IMR-90 (cell line): ENCODE measurements around the gene MSMP. TPM values are rescaled to one million over a fixed set of nuclear protein-coding genes. Genes with fewer than 3 reads are reported as not detected.

Experiments
- ATAC-seq: fragments of 200-7000 bp; cut with Tn5 transposase; 2 replicates; pipeline ENCODE4 v1.9.1; 2020; ENCODE audit warnings: low read depth, mild to moderate bottlenecking, moderate library complexity
- BruUV-seq: library from RNA; stranded (reverse); fragments of 400-500 nt; replicated peaks from 2 replicates; lab custom pipeline; 2021; lab: Mats Ljungman, UMichigan
- CTCF ChIA-PET: fragments of 300-600 bp; formaldehyde crosslinking; extraction: SDS; loops from one replicate; lab custom pipeline; 2021; ENCODE audit warnings: antibody characterized with exemption; lab: Yijun Ruan, JAX
- POLR2A ChIA-PET: fragments of 300-600 bp; sonication (Branson Sonifier 250); formaldehyde crosslinking; loops from one replicate; lab custom pipeline; 2022; ENCODE audit warnings: antibody characterized with exemption; ENCODE audit not compliant: unreplicated experiment; lab: Charles Lee
- DNase-seq: peaks from one replicate; pipeline ENCODE4 v3.0.0; 2013
- H2AFZ ChIP-seq: replicated peaks from 2 replicates; pipeline ENCODE3; 2013; ENCODE audit warnings: low read length, mild to moderate bottlenecking; ENCODE audit not compliant: poor library complexity
- H2AK5ac ChIP-seq: 2 replicates; pipeline ENCODE4 v1.6.1; 2013; ENCODE audit warnings: low read depth, low read length, inconsistent platforms
- H2AK9ac ChIP-seq: replicated peaks from 2 replicates; pipeline ENCODE3; 2013; ENCODE audit warnings: mild to moderate bottlenecking, low read depth, low read length, moderate library complexity; ENCODE audit not compliant: poor library complexity
- H2BK120ac ChIP-seq: 2 replicates; pipeline ENCODE4 v1.6.1; 2013; ENCODE audit warnings: low read depth, low read length, inconsistent platforms
- H2BK15ac ChIP-seq: 3 replicates; pipeline ENCODE4 v1.6.1; 2013; ENCODE audit warnings: low read depth, low read length, inconsistent platforms
- H2BK20ac ChIP-seq: 2 replicates; pipeline ENCODE4 v1.6.1; 2013; ENCODE audit warnings: low read depth, mild to moderate bottlenecking, inconsistent platforms, low read length, moderate library complexity
- H2BK5ac ChIP-seq: 2 replicates; pipeline ENCODE4 v1.6.1; 2013; ENCODE audit warnings: mild to moderate bottlenecking, low read depth, low read length, inconsistent platforms; ENCODE audit not compliant: poor library complexity, severe bottlenecking
- H3K14ac ChIP-seq: replicated peaks from 2 replicates; pipeline ENCODE4 v1.6.1; 2013; ENCODE audit warnings: low read depth, low read length, inconsistent platforms
- H3K18ac ChIP-seq: 2 replicates; pipeline ENCODE4 v1.6.1; 2013; ENCODE audit warnings: low read depth, low read length, control low read depth
- H3K23ac ChIP-seq: 2 replicates; pipeline ENCODE4 v1.6.1; 2013; ENCODE audit warnings: low read depth, low read length, inconsistent platforms
- H3K27ac ChIP-seq: 2 replicates; pipeline ENCODE4 v1.5.1; 2013; ENCODE audit warnings: mild to moderate bottlenecking, control low read depth, low read length; ENCODE audit not compliant: insufficient read depth
- H3K27me3 ChIP-seq: 2 replicates; pipeline ENCODE4 v1.6.1; 2013; ENCODE audit warnings: low read length; ENCODE audit not compliant: control insufficient read depth, insufficient read depth
- H3K36me3 ChIP-seq: 2 replicates; pipeline ENCODE4 v1.6.1; 2013; ENCODE audit warnings: low read length, mixed read lengths; ENCODE audit not compliant: control insufficient read depth, insufficient read depth
- H3K4ac ChIP-seq: 2 replicates; pipeline ENCODE4 v1.6.1; 2013; ENCODE audit warnings: low read depth, low read length, inconsistent platforms
- H3K4me1 ChIP-seq: 2 replicates; pipeline ENCODE4 v1.6.1; 2013; ENCODE audit warnings: low read length, mixed read lengths; ENCODE audit not compliant: control insufficient read depth, insufficient read depth
- H3K4me2 ChIP-seq: 2 replicates; pipeline ENCODE4 v1.6.1; 2013; ENCODE audit warnings: low read depth, mild to moderate bottlenecking, control low read depth, low read length, moderate library complexity
- H3K4me3 ChIP-seq: 2 replicates; pipeline ENCODE4 v1.5.1; 2013; ENCODE audit warnings: low read depth, mild to moderate bottlenecking, control low read depth, low read length, moderate library complexity; ENCODE audit not compliant: insufficient read depth
- H3K56ac ChIP-seq: 2 replicates; pipeline ENCODE4 v1.6.1; 2013; ENCODE audit warnings: low read length, inconsistent platforms; ENCODE audit not compliant: insufficient read depth; ENCODE audit errors: extremely low read depth
- H3K79me1 ChIP-seq, 2 experiments: 2 replicates each; pipeline ENCODE4 v1.6.1; 2013; ENCODE audit warnings: low read length in 2 of 2, inconsistent platforms in 1 of 2, low read depth in 1 of 2
- H3K9ac ChIP-seq: 2 replicates; pipeline ENCODE4 v1.6.1; 2013; ENCODE audit warnings: low read depth, low read length, control low read depth
- H3K9me1 ChIP-seq: 2 replicates; pipeline ENCODE4 v1.6.1; 2013; ENCODE audit warnings: low read length, inconsistent platforms; ENCODE audit not compliant: insufficient read depth
- H3K9me3 ChIP-seq: 2 replicates; pipeline ENCODE4 v1.6.1; 2013; ENCODE audit warnings: low read length; ENCODE audit not compliant: control insufficient read depth, insufficient read depth
- H4K20me1 ChIP-seq: 2 replicates; pipeline ENCODE4 v1.6.1; 2013; ENCODE audit warnings: low read length, inconsistent platforms; ENCODE audit not compliant: insufficient read depth
- H4K5ac ChIP-seq: 2 replicates; pipeline ENCODE4 v1.6.1; 2013; ENCODE audit warnings: mild to moderate bottlenecking, low read depth, low read length, control low read depth
- H4K8ac ChIP-seq, 2 experiments: 2 replicates each; pipeline ENCODE4 v1.6.1; 2013; ENCODE audit warnings: low read depth in 2 of 2, low read length in 2 of 2, control low read depth in 1 of 2, inconsistent platforms in 1 of 2
- H4K91ac ChIP-seq: 2 replicates; pipeline ENCODE4 v1.6.1; 2013; ENCODE audit warnings: low read depth, low read length, inconsistent platforms; ENCODE audit not compliant: insufficient read depth
- CTCF ChIP-seq: conservative IDR thresholded peaks from 2 replicates; pipeline ENCODE4 v1.5.1; 2012; ENCODE audit warnings: mild to moderate bottlenecking, low read depth, low read length, improper control_type of control experiment
- FOS ChIP-seq: fragments of 150-350 bp; IDR thresholded peaks from 2 replicates; pipeline ENCODE4 v1.6.1; 2016; ENCODE audit warnings: low read depth, low read length
- MAFK ChIP-seq: IDR thresholded peaks from 2 replicates; pipeline ENCODE4 v1.6.1; 2012; ENCODE audit warnings: low read depth, low read length, improper control_type of control experiment
- MAZ ChIP-seq: IDR thresholded peaks from 2 replicates; pipeline ENCODE4 v1.6.1; 2012; ENCODE audit warnings: low read depth, mild to moderate bottlenecking, low read length, improper control_type of control experiment, moderate library complexity, borderline replicate concordance
- RCOR1 ChIP-seq: IDR thresholded peaks from 2 replicates; pipeline ENCODE4 v1.6.1; 2012; ENCODE audit warnings: mild to moderate bottlenecking, low read length, improper control_type of control experiment; ENCODE audit not compliant: insufficient replicate concordance
- RFX5 ChIP-seq: IDR thresholded peaks from 2 replicates; pipeline ENCODE4 v1.8.0; 2012; ENCODE audit warnings: low read depth, mild to moderate bottlenecking, low read length, moderate library complexity
- WGBS, 2 experiments: methylation state at CpG; one replicate each; pipeline versions ENCODE4 v1.1.5 to v1.1.7; 2013; ENCODE audit warnings: missing lambda C conversion rate in 2 of 2; ENCODE audit not compliant: insufficient read length in 1 of 2; ENCODE audit errors: extremely low coverage in 2 of 2; 5-methylcytosine and 5-hydroxymethylcytosine counted together
- dilution Hi-C: fragments of 300-500 bp; cut with HindIII; formaldehyde crosslinking; loops from one replicate; pipeline ENCODE4 v1.14.3; 2018; ENCODE audit warnings: low sequenced_read_pairs; ENCODE audit not compliant: unreplicated experiment
- in situ Hi-C: fragments of 300-500 bp; cut with MboI; formaldehyde crosslinking; loops from 3 replicates; pipeline ENCODE4 v1.14.3; 2019; ENCODE audit warnings: low sequenced_read_pairs, inconsistent platforms, mixed read lengths
- intact Hi-C: fragments of 100-400 bp; cut with micrococcal nuclease; formaldehyde crosslinking; loops from 2 replicates; pipeline ENCODE4 v1.10.0; 2022
- polyA plus RNA-seq, 3 experiments: library from polyadenylated mRNA; depleted of rRNA; stranded (reverse); fragments of >200 nt; gene quantifications; 2 replicates each; pipeline ENCODE4 v1.2.3, GENCODE V29; 2012; ENCODE audit warnings: low replicate concordance in 1 of 3
- total RNA-seq: library from RNA; depleted of rRNA; stranded (reverse); fragments of >200 nt; gene quantifications from 2 replicates; pipeline ENCODE4 v1.2.3, GENCODE V29; 2012
- TF ChIP-seq, protein P1 (sequence below): fragments of 150-350 bp; IDR thresholded peaks from 2 replicates; pipeline ENCODE4 v1.6.1; 2016; ENCODE audit warnings: low read depth, mild to moderate bottlenecking, low read length, moderate library complexity, borderline replicate concordance

Gene MSMP
- total and polyA plus RNA-seq, 2 of the 4 experiments (the other 2 are of a cell fraction) = not detected

GRCh38 chr9:35713578-35713977, 40.5 kb downstream of the MSMP start (continued):
- TF ChIP-seq CTCF = no peak

GRCh38 chr9:35712762-35713400, 41.2 kb downstream of the MSMP start:
- in situ Hi-C loops (no loop called here), dilution Hi-C loops (no loop called here), intact Hi-C loops (no loop called here)
- H3K27me3 ChIP-seq = no peaks in the 10 kb centered on the region
- no peak overlapping the region for H2AFZ ChIP-seq
- POLR2A ChIA-PET = no interaction called here
- peaks cover 34 to 64% of the 10 kb centered on the region in 2 experiments for H3K79me1 ChIP-seq
- H2BK20ac ChIP-seq = no peak overlapping the region
- H3K4ac ChIP-seq = no peak overlapping the region
- ATAC-seq = no peak
- no peaks in the 10 kb centered on the region for H3K9me3 ChIP-seq
- H3K9me1 ChIP-seq = no peaks in the 10 kb centered on the region; the same call in 1 of the 2 replicates
- no peak overlapping the region for H2AK5ac ChIP-seq
- H3K56ac ChIP-seq = no peak overlapping the region
- H2BK5ac ChIP-seq = no peak overlapping the region
- no peak overlapping the region for H3K4me2 ChIP-seq
- peaks cover 26% of the 10 kb centered on the region for H4K20me1 ChIP-seq
- no peak overlapping the region for H3K4me3 ChIP-seq
- no peak for DNase-seq
- no peak overlapping the region for H2BK120ac ChIP-seq
- H3K36me3 ChIP-seq = peaks cover 82% of the 10 kb centered on the region
- H4K91ac ChIP-seq = no peak overlapping the region
- H3K9ac ChIP-seq = no peak overlapping the region
- no peak overlapping the region for H3K27ac ChIP-seq
- no peaks in the 10 kb centered on the region for H3K4me1 ChIP-seq
- no peak overlapping the region for H3K14ac ChIP-seq
- H2BK15ac ChIP-seq = no peak overlapping the region
- no peak overlapping the region for H3K18ac ChIP-seq
- no TSS peak for BruUV-seq
- H3K23ac ChIP-seq = no peak overlapping the region
- CTCF ChIA-PET = interaction anchor here (0.7 to 1.5 kb wide), 3 partner anchors 9 to 18 kb away, joined by 3 to 4 read pairs (median 3); no protein-coding TSS in a partner anchor
- WGBS, 2 experiments = 100% methylated on average over 1 of the region's 11 CpGs; no CpG with 5 or more reads in 1 of the 2 experiments
- no peak overlapping the region for H4K5ac ChIP-seq
- no peak overlapping the region for H4K8ac ChIP-seq
- H2AK9ac ChIP-seq = peak overlapping the region; percentile 48
- TF ChIP-seq CTCF = no peak
- no peak for TF ChIP-seq RCOR1
- no peak for TF ChIP-seq FOS
- TF ChIP-seq MAFK = no peak
- no peak for TF ChIP-seq RFX5
- TF ChIP-seq MAZ = no peak
- TF ChIP-seq, protein P1, sequence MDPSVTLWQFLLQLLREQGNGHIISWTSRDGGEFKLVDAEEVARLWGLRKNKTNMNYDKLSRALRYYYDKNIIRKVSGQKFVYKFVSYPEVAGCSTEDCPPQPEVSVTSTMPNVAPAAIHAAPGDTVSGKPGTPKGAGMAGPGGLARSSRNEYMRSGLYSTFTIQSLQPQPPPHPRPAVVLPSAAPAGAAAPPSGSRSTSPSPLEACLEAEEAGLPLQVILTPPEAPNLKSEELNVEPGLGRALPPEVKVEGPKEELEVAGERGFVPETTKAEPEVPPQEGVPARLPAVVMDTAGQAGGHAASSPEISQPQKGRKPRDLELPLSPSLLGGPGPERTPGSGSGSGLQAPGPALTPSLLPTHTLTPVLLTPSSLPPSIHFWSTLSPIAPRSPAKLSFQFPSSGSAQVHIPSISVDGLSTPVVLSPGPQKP = no peak
